Keratinocyte (primary cell): ENCODE measurements around the gene SLC1A2.

Source experiments
- CTCF ChIP-seq, 3 experiments: IDR thresholded peaks in 1 of 3; conservative IDR thresholded peaks in 1 of 3; optimal IDR thresholded peaks in 1 of 3; 2 replicates in 2 of 3; 3 replicates in 1 of 3; pipeline versions ENCODE3 to v1.5.1; 2011; ENCODE audit warnings: low read length in 3 of 3, mild to moderate bottlenecking in 3 of 3, moderate library complexity in 2 of 3, control low read depth in 1 of 3, inconsistent platforms in 1 of 3; ENCODE audit not compliant: insufficient read depth in 2 of 3; ENCODE audit errors: extremely low read depth in 1 of 3
- EZH2 ChIP-seq: IDR thresholded peaks from one replicate; pipeline ENCODE4 v1.6.1; 2012; ENCODE audit warnings: inconsistent platforms, mild to moderate bottlenecking, low read length, moderate library complexity

GRCh38 chr11:35243774-35244173, 175.6 kb downstream of the SLC1A2 start:
- TF ChIP-seq CTCF (optimal IDR thresholded peaks at IDR 0.05 in 1 of 3, IDR thresholded peaks at IDR 0.05 in 1 of 3, conservative IDR thresholded peaks at IDR 0.05 in 1 of 3; ENCODE audit: extremely low read depth in 1 of 3, insufficient read depth in 2 of 3, low read length in 3 of 3) (no peak), EZH2 (no peak)
